ENCODE measurements around the gene TUBA1C.

DNA sequence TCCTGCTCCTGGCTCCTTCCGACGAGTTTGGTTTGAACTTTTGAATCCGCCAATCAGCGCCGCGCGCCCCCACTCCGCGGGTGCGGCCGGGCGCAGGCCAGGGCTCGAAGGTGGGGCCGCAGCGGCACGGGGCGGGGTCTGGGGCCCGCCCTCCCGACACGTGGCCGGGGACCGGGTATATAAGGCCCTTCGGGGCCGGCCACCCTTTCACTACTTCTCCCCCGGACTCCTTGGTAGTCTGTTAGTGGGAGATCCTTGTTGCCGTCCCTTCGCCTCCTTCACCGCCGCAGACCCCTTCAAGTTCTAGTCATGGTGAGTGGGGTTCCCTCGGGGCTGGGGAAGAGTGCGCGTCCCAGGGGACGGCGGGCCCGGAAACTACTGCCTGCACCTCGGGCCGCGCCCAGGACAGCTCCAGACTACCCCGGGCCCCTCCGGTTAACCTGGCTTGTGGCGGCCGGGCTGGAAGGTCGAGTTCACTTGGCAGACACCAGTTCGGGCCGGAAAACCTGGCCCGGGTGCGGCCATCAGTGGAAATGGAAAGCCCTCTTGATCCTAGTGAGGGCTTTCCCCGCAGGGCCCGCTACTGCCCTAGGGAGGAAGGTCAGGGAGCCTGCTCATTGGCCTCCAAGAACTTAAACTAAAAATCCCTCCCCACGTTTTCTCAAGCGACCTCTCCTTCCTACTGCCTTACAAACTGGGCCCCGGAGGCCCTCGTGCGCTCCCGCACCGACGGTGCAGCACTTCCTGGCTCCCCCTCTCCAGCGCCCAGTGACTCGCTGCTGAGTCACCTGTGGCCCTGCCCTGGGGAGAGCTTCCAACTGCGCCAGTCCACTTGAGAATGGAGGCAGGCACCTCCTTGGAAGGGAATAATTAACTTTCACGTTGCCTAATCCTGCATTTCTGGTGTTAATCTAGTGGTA is at the start of gene TUBA1C:
- 0 out of 2 replicates have a peak, but pooled peaks have one; percentile 6 for TF ChIP-seq CTCF (conservative IDR thresholded peaks at IDR 0.05; ENCODE audit: low read depth, low read length)
- TF ChIP-seq RAD21 (IDR thresholded peaks at IDR 0.05; ENCODE audit: low read length) = peak; percentile 17; the same call in 1 of the 2 replicates
- TF ChIP-seq CEBPB (IDR thresholded peaks at IDR 0.05; ENCODE audit: low read depth, low read length) = no peak
- TF ChIP-seq NFE2L2 (IDR thresholded peaks at IDR 0.05; ENCODE audit: low read depth, low read length) = peak; percentile 52; the same call in 1 of the 2 replicates
- peak; percentile 99 for TF ChIP-seq POLR2A (IDR thresholded peaks at IDR 0.05; ENCODE audit: low read depth, low read length)
- peak; percentile 91 for TF ChIP-seq FOS (IDR thresholded peaks at IDR 0.05; ENCODE audit: low read depth, low read length)
- peak; percentile 97 for TF ChIP-seq MXI1 (IDR thresholded peaks at IDR 0.05; ENCODE audit: borderline replicate concordance, low read depth, low read length)
- peak; percentile 97 for TF ChIP-seq USF2 (IDR thresholded peaks at IDR 0.05; ENCODE audit: low read depth, low read length)
- TF ChIP-seq RFX5 (IDR thresholded peaks at IDR 0.05; ENCODE audit: low read depth, low read length) = no peak
- TF ChIP-seq RCOR1 (IDR thresholded peaks at IDR 0.05; ENCODE audit: insufficient replicate concordance, low read length) = no peak
- peak; percentile 49; the same call in 1 of the 2 replicates for TF ChIP-seq BHLHE40 (IDR thresholded peaks at IDR 0.05; ENCODE audit: low read depth, low read length)
- TF ChIP-seq, protein P1, sequence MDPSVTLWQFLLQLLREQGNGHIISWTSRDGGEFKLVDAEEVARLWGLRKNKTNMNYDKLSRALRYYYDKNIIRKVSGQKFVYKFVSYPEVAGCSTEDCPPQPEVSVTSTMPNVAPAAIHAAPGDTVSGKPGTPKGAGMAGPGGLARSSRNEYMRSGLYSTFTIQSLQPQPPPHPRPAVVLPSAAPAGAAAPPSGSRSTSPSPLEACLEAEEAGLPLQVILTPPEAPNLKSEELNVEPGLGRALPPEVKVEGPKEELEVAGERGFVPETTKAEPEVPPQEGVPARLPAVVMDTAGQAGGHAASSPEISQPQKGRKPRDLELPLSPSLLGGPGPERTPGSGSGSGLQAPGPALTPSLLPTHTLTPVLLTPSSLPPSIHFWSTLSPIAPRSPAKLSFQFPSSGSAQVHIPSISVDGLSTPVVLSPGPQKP (IDR thresholded peaks at IDR 0.05; ENCODE audit: borderline replicate concordance, low read depth, low read length) = no peak

Measured in IMR-90 (cell line).